IMR-90 (cell line): Measurements from ENCODE around the gene TNS1. TPM values are rescaled to one million over a fixed set of nuclear protein-coding genes. Genes with fewer than 3 reads are reported as not detected.

Source experiments
- ATAC-seq: fragments of 200-7000 bp; cut with Tn5 transposase; 2 replicates; pipeline ENCODE4 v1.9.1; 2020; ENCODE audit warnings: low read depth, mild to moderate bottlenecking, moderate library complexity
- BruUV-seq: library from RNA; stranded (reverse); fragments of 400-500 nt; replicated peaks from 2 replicates; lab custom pipeline; 2021; lab: Mats Ljungman, UMichigan
- CTCF ChIA-PET: fragments of 300-600 bp; formaldehyde crosslinking; extraction: SDS; loops from one replicate; lab custom pipeline; 2021; ENCODE audit warnings: antibody characterized with exemption; lab: Yijun Ruan, JAX
- POLR2A ChIA-PET: fragments of 300-600 bp; sonication (Branson Sonifier 250); formaldehyde crosslinking; loops from one replicate; lab custom pipeline; 2022; ENCODE audit warnings: antibody characterized with exemption; ENCODE audit not compliant: unreplicated experiment; lab: Charles Lee
- DNase-seq: peaks from one replicate; pipeline ENCODE4 v3.0.0; 2013
- H2AFZ ChIP-seq: replicated peaks from 2 replicates; pipeline ENCODE3; 2013; ENCODE audit warnings: low read length, mild to moderate bottlenecking; ENCODE audit not compliant: poor library complexity
- H2AK5ac ChIP-seq: 2 replicates; pipeline ENCODE4 v1.6.1; 2013; ENCODE audit warnings: low read depth, low read length, inconsistent platforms
- H2AK9ac ChIP-seq: replicated peaks from 2 replicates; pipeline ENCODE3; 2013; ENCODE audit warnings: mild to moderate bottlenecking, low read depth, low read length, moderate library complexity; ENCODE audit not compliant: poor library complexity
- H2BK120ac ChIP-seq: 2 replicates; pipeline ENCODE4 v1.6.1; 2013; ENCODE audit warnings: low read depth, low read length, inconsistent platforms
- H2BK15ac ChIP-seq: 3 replicates; pipeline ENCODE4 v1.6.1; 2013; ENCODE audit warnings: low read depth, low read length, inconsistent platforms
- H2BK20ac ChIP-seq: 2 replicates; pipeline ENCODE4 v1.6.1; 2013; ENCODE audit warnings: low read depth, mild to moderate bottlenecking, inconsistent platforms, low read length, moderate library complexity
- H2BK5ac ChIP-seq: 2 replicates; pipeline ENCODE4 v1.6.1; 2013; ENCODE audit warnings: mild to moderate bottlenecking, low read depth, low read length, inconsistent platforms; ENCODE audit not compliant: poor library complexity, severe bottlenecking
- H3K14ac ChIP-seq: replicated peaks from 2 replicates; pipeline ENCODE4 v1.6.1; 2013; ENCODE audit warnings: low read depth, low read length, inconsistent platforms
- H3K18ac ChIP-seq: 2 replicates; pipeline ENCODE4 v1.6.1; 2013; ENCODE audit warnings: low read depth, low read length, control low read depth
- H3K23ac ChIP-seq: 2 replicates; pipeline ENCODE4 v1.6.1; 2013; ENCODE audit warnings: low read depth, low read length, inconsistent platforms
- H3K27ac ChIP-seq: 2 replicates; pipeline ENCODE4 v1.5.1; 2013; ENCODE audit warnings: mild to moderate bottlenecking, control low read depth, low read length; ENCODE audit not compliant: insufficient read depth
- H3K27me3 ChIP-seq: 2 replicates; pipeline ENCODE4 v1.6.1; 2013; ENCODE audit warnings: low read length; ENCODE audit not compliant: control insufficient read depth, insufficient read depth
- H3K36me3 ChIP-seq: 2 replicates; pipeline ENCODE4 v1.6.1; 2013; ENCODE audit warnings: low read length, mixed read lengths; ENCODE audit not compliant: control insufficient read depth, insufficient read depth
- H3K4ac ChIP-seq: 2 replicates; pipeline ENCODE4 v1.6.1; 2013; ENCODE audit warnings: low read depth, low read length, inconsistent platforms
- H3K4me1 ChIP-seq: 2 replicates; pipeline ENCODE4 v1.6.1; 2013; ENCODE audit warnings: low read length, mixed read lengths; ENCODE audit not compliant: control insufficient read depth, insufficient read depth
- H3K4me2 ChIP-seq: 2 replicates; pipeline ENCODE4 v1.6.1; 2013; ENCODE audit warnings: low read depth, mild to moderate bottlenecking, control low read depth, low read length, moderate library complexity
- H3K4me3 ChIP-seq: 2 replicates; pipeline ENCODE4 v1.5.1; 2013; ENCODE audit warnings: low read depth, mild to moderate bottlenecking, control low read depth, low read length, moderate library complexity; ENCODE audit not compliant: insufficient read depth
- H3K56ac ChIP-seq: 2 replicates; pipeline ENCODE4 v1.6.1; 2013; ENCODE audit warnings: low read length, inconsistent platforms; ENCODE audit not compliant: insufficient read depth; ENCODE audit errors: extremely low read depth
- H3K79me1 ChIP-seq, 2 experiments: 2 replicates each; pipeline ENCODE4 v1.6.1; 2013; ENCODE audit warnings: low read length in 2 of 2, inconsistent platforms in 1 of 2, low read depth in 1 of 2
- H3K9ac ChIP-seq: 2 replicates; pipeline ENCODE4 v1.6.1; 2013; ENCODE audit warnings: low read depth, low read length, control low read depth
- H3K9me1 ChIP-seq: 2 replicates; pipeline ENCODE4 v1.6.1; 2013; ENCODE audit warnings: low read length, inconsistent platforms; ENCODE audit not compliant: insufficient read depth
- H3K9me3 ChIP-seq: 2 replicates; pipeline ENCODE4 v1.6.1; 2013; ENCODE audit warnings: low read length; ENCODE audit not compliant: control insufficient read depth, insufficient read depth
- H4K20me1 ChIP-seq: 2 replicates; pipeline ENCODE4 v1.6.1; 2013; ENCODE audit warnings: low read length, inconsistent platforms; ENCODE audit not compliant: insufficient read depth
- H4K5ac ChIP-seq: 2 replicates; pipeline ENCODE4 v1.6.1; 2013; ENCODE audit warnings: mild to moderate bottlenecking, low read depth, low read length, control low read depth
- H4K8ac ChIP-seq, 2 experiments: 2 replicates each; pipeline ENCODE4 v1.6.1; 2013; ENCODE audit warnings: low read depth in 2 of 2, low read length in 2 of 2, control low read depth in 1 of 2, inconsistent platforms in 1 of 2
- H4K91ac ChIP-seq: 2 replicates; pipeline ENCODE4 v1.6.1; 2013; ENCODE audit warnings: low read depth, low read length, inconsistent platforms; ENCODE audit not compliant: insufficient read depth
- CEBPB ChIP-seq: IDR thresholded peaks from 2 replicates; pipeline ENCODE4 v1.6.1; 2012; ENCODE audit warnings: low read depth, low read length, improper control_type of control experiment
- MAZ ChIP-seq: IDR thresholded peaks from 2 replicates; pipeline ENCODE4 v1.6.1; 2012; ENCODE audit warnings: low read depth, mild to moderate bottlenecking, low read length, improper control_type of control experiment, moderate library complexity, borderline replicate concordance
- POLR2A ChIP-seq: IDR thresholded peaks from 2 replicates; pipeline ENCODE4 v1.6.1; 2012; ENCODE audit warnings: mild to moderate bottlenecking, low read depth, low read length
- WGBS, 2 experiments: methylation state at CpG; one replicate each; pipeline versions ENCODE4 v1.1.5 to v1.1.7; 2013; ENCODE audit warnings: missing lambda C conversion rate in 2 of 2; ENCODE audit not compliant: insufficient read length in 1 of 2; ENCODE audit errors: extremely low coverage in 2 of 2; 5-methylcytosine and 5-hydroxymethylcytosine counted together
- dilution Hi-C: fragments of 300-500 bp; cut with HindIII; formaldehyde crosslinking; loops from one replicate; pipeline ENCODE4 v1.14.3; 2018; ENCODE audit warnings: low sequenced_read_pairs; ENCODE audit not compliant: unreplicated experiment
- in situ Hi-C: fragments of 300-500 bp; cut with MboI; formaldehyde crosslinking; loops from 3 replicates; pipeline ENCODE4 v1.14.3; 2019; ENCODE audit warnings: low sequenced_read_pairs, inconsistent platforms, mixed read lengths
- intact Hi-C: fragments of 100-400 bp; cut with micrococcal nuclease; formaldehyde crosslinking; loops from 2 replicates; pipeline ENCODE4 v1.10.0; 2022
- polyA plus RNA-seq, 3 experiments: library from polyadenylated mRNA; depleted of rRNA; stranded (reverse); fragments of >200 nt; gene quantifications; 2 replicates each; pipeline ENCODE4 v1.2.3, GENCODE V29; 2012; ENCODE audit warnings: low replicate concordance in 1 of 3
- total RNA-seq: library from RNA; depleted of rRNA; stranded (reverse); fragments of >200 nt; gene quantifications from 2 replicates; pipeline ENCODE4 v1.2.3, GENCODE V29; 2012

The TNS1 gene
- total and polyA plus RNA-seq, 2 of the 4 experiments (the other 2 are of a cell fraction), result 41.1 to 45.2 TPM

- peaks cover 20 to 76% of the 10 kb centered on the region in 2 experiments for H3K79me1 ChIP-seq
- H3K4me1 ChIP-seq, result peaks cover 37% of the 10 kb centered on the region
- H3K9me1 ChIP-seq, result peaks cover 22% of the 10 kb centered on the region
- no peak overlapping the region for H3K14ac ChIP-seq
- dilution Hi-C loops, result no loop called here
- no peak overlapping the region for H2AK5ac ChIP-seq
- no peaks in the 10 kb centered on the region for H3K9me3 ChIP-seq
- H4K5ac ChIP-seq, result no peak overlapping the region; the same call in 1 of the 2 replicates
- ChIA-PET POLR2A (no interaction called here), CTCF (interaction anchor here (1.3 kb wide), 1 partner anchor 15 kb away, joined by 3 read pairs; no protein-coding TSS in a partner anchor)
- peak; percentile 15 for ATAC-seq
- H3K4me2 ChIP-seq, result no peak overlapping the region
- peak; percentile 69 for DNase-seq
- no peak overlapping the region for H2BK120ac ChIP-seq
- in situ Hi-C loops, result no loop called here
- H3K4ac ChIP-seq, result no peak overlapping the region
- 23% methylated on average over 3 of the region's 6 CpGs; no CpG with 5 or more reads in 1 of the 2 experiments for WGBS, 2 experiments
- 0 out of 2 replicates have a peak, but pooled peaks have one; percentile 26 for TF ChIP-seq MAZ
- TF ChIP-seq CEBPB, result peak; percentile 83
- no peak for TF ChIP-seq POLR2A
- H3K56ac ChIP-seq, result no peak overlapping the region
- H4K8ac ChIP-seq, result no peak overlapping the region
- BruUV-seq, result no TSS peak
- H2AFZ ChIP-seq, result no peak overlapping the region
- H3K18ac ChIP-seq, result no peak overlapping the region
- intact Hi-C loops, result no loop called here
- H3K27me3 ChIP-seq, result no peaks in the 10 kb centered on the region
- H2BK15ac ChIP-seq, result no peak overlapping the region
- H2BK5ac ChIP-seq, result no peak overlapping the region
- H4K20me1 ChIP-seq, result peaks cover 99% of the 10 kb centered on the region
- peaks cover 37% of the 10 kb centered on the region for H3K36me3 ChIP-seq
- H3K23ac ChIP-seq, result no peak overlapping the region
- no peak overlapping the region for H4K91ac ChIP-seq
- no peak overlapping the region for H3K4me3 ChIP-seq
- no peak overlapping the region for H3K27ac ChIP-seq
- H3K9ac ChIP-seq, result no peak overlapping the region
- no peak overlapping the region for H2BK20ac ChIP-seq
- no peak overlapping the region for H2AK9ac ChIP-seq
Measured at GRCh38 chr2:217853301-217853881, 149.4 kb downstream of the TNS1 start.
